ENCODE measurements around the gene CD3G.

The CD3G gene

GRCh38 chr11:118375978-118376377, 31.8 kb downstream of the CD3G start:
- TF ChIP-seq CTCF (IDR thresholded peaks at IDR 0.05; ENCODE audit: borderline replicate concordance, extremely low read depth, low read length, poor library complexity, severe bottlenecking) (no peak), EZH2 (IDR thresholded peaks at IDR 0.05; ENCODE audit: borderline replicate concordance, low read depth, low read length, severe bottlenecking) (no peak)

GRCh38 chr11:118379497-118379896, 35.4 kb downstream of the CD3G start:
- Histone ChIP-seq H4K20me1 (ENCODE audit: insufficient read depth, low read length) (no peaks in the 10 kb centered on the region), H3K4me2 (ENCODE audit: insufficient read depth, low read length) (no peak overlapping the region), H2AFZ (ENCODE audit: low read depth, low read length) (no peak overlapping the region), H3K79me2 (ENCODE audit: insufficient read depth, low read length) (no peaks in the 10 kb centered on the region), H3K36me3 (ENCODE audit: insufficient read depth, low read length) (peaks cover 86% of the 10 kb centered on the region), H3K4me3 (ENCODE audit: low read depth in 1 of 2, low read length in 2 of 2) (no peak overlapping the region), H3K27me3 (ENCODE audit: insufficient read depth, low read length, poor library complexity) (no peaks in the 10 kb centered on the region), H3K4me1 (ENCODE audit: insufficient read depth, low read length) (no peaks in the 10 kb centered on the region), H3K9ac (ENCODE audit: low read depth, low read length) (no peak overlapping the region), H3K27ac (ENCODE audit: low read length) (no peak overlapping the region), H3K9me3 (ENCODE audit: insufficient read depth, low read length, severe bottlenecking) (no peaks in the 10 kb centered on the region)
- DNase-seq (no peak), ATAC-seq (ENCODE audit: insufficient read depth, low read depth) (no peak)
- TF ChIP-seq EZH2 (IDR thresholded peaks at IDR 0.05; ENCODE audit: borderline replicate concordance, low read depth, low read length, severe bottlenecking) (no peak), CTCF (IDR thresholded peaks at IDR 0.05; ENCODE audit: borderline replicate concordance, extremely low read depth, low read length, poor library complexity, severe bottlenecking) (no peak)

More at GRCh38 chr11:118375978-118376377, 31.8 kb downstream of the CD3G start:
- H3K9ac ChIP-seq (ENCODE audit: low read depth, low read length) = no peak overlapping the region
- DNase-seq = no peak
- no peak overlapping the region for H3K27ac ChIP-seq (ENCODE audit: low read length)
- no peak overlapping the region for H3K4me2 ChIP-seq (ENCODE audit: insufficient read depth, low read length)
- peaks cover 86% of the 10 kb centered on the region for H3K36me3 ChIP-seq (ENCODE audit: insufficient read depth, low read length)
- H3K4me1 ChIP-seq (ENCODE audit: insufficient read depth, low read length) = no peaks in the 10 kb centered on the region
- no peaks in the 10 kb centered on the region for H3K9me3 ChIP-seq (ENCODE audit: insufficient read depth, low read length, severe bottlenecking)
- no peak for ATAC-seq (ENCODE audit: insufficient read depth, low read depth)
- no peaks in the 10 kb centered on the region for H3K27me3 ChIP-seq (ENCODE audit: insufficient read depth, low read length, poor library complexity)
- H4K20me1 ChIP-seq (ENCODE audit: insufficient read depth, low read length) = no peaks in the 10 kb centered on the region
- H3K4me3 ChIP-seq (ENCODE audit: low read depth in 1 of 2, low read length in 2 of 2) = no peak overlapping the region
- H2AFZ ChIP-seq (ENCODE audit: low read depth, low read length) = no peak overlapping the region
- no peaks in the 10 kb centered on the region for H3K79me2 ChIP-seq (ENCODE audit: insufficient read depth, low read length)

- H3K79me2 ChIP-seq (ENCODE audit: insufficient read depth, low read length) = no peaks in the 10 kb centered on the region
- H3K27me3 ChIP-seq (ENCODE audit: insufficient read depth, low read length, poor library complexity) = no peaks in the 10 kb centered on the region
- no peaks in the 10 kb centered on the region for H3K4me1 ChIP-seq (ENCODE audit: insufficient read depth, low read length)
- H2AFZ ChIP-seq (ENCODE audit: low read depth, low read length) = no peak overlapping the region
- no peak overlapping the region for H3K27ac ChIP-seq (ENCODE audit: low read length)
- H3K4me3 ChIP-seq (ENCODE audit: low read depth in 1 of 2, low read length in 2 of 2) = no peak overlapping the region
- H4K20me1 ChIP-seq (ENCODE audit: insufficient read depth, low read length) = no peaks in the 10 kb centered on the region
- H3K9me3 ChIP-seq (ENCODE audit: insufficient read depth, low read length, severe bottlenecking) = no peaks in the 10 kb centered on the region
- no peak for DNase-seq
- H3K4me2 ChIP-seq (ENCODE audit: insufficient read depth, low read length) = no peak overlapping the region
- no peak for TF ChIP-seq EZH2 (IDR thresholded peaks at IDR 0.05; ENCODE audit: borderline replicate concordance, low read depth, low read length, severe bottlenecking)
- TF ChIP-seq CTCF (IDR thresholded peaks at IDR 0.05; ENCODE audit: borderline replicate concordance, extremely low read depth, low read length, poor library complexity, severe bottlenecking) = no peak
- no peak for ATAC-seq (ENCODE audit: insufficient read depth, low read depth)
- H3K36me3 ChIP-seq (ENCODE audit: insufficient read depth, low read length) = peaks cover 88% of the 10 kb centered on the region
- H3K9ac ChIP-seq (ENCODE audit: low read depth, low read length) = no peak overlapping the region
Observed at GRCh38 chr11:118380571-118380970, 36.4 kb downstream of the CD3G start.

GRCh38 chr11:118382954-118383353, 38.8 kb downstream of the CD3G start:
- H3K36me3 ChIP-seq (ENCODE audit: insufficient read depth, low read length) = peaks cover 97% of the 10 kb centered on the region
- ATAC-seq (ENCODE audit: insufficient read depth, low read depth) = no peak

More at GRCh38 chr11:118382954-118383353, 38.8 kb downstream of the CD3G start:
- H4K20me1 ChIP-seq (ENCODE audit: insufficient read depth, low read length) = no peaks in the 10 kb centered on the region
- H3K4me3 ChIP-seq (ENCODE audit: low read depth in 1 of 2, low read length in 2 of 2) = no peak overlapping the region
- no peaks in the 10 kb centered on the region for H3K79me2 ChIP-seq (ENCODE audit: insufficient read depth, low read length)
- no peak overlapping the region for H3K4me2 ChIP-seq (ENCODE audit: insufficient read depth, low read length)
- H3K9me3 ChIP-seq (ENCODE audit: insufficient read depth, low read length, severe bottlenecking) = no peaks in the 10 kb centered on the region
- H2AFZ ChIP-seq (ENCODE audit: low read depth, low read length) = no peak overlapping the region
- DNase-seq = no peak
- no peaks in the 10 kb centered on the region for H3K27me3 ChIP-seq (ENCODE audit: insufficient read depth, low read length, poor library complexity)
- no peak for TF ChIP-seq EZH2 (IDR thresholded peaks at IDR 0.05; ENCODE audit: borderline replicate concordance, low read depth, low read length, severe bottlenecking)
- TF ChIP-seq CTCF (IDR thresholded peaks at IDR 0.05; ENCODE audit: borderline replicate concordance, extremely low read depth, low read length, poor library complexity, severe bottlenecking) = no peak
- no peaks in the 10 kb centered on the region for H3K4me1 ChIP-seq (ENCODE audit: insufficient read depth, low read length)
- H3K27ac ChIP-seq (ENCODE audit: low read length) = no peak overlapping the region
- no peak overlapping the region for H3K9ac ChIP-seq (ENCODE audit: low read depth, low read length)

Data from DND-41 (cell line).